A549 (cell line): ENCODE data around the gene PHF21A. TPM values are rescaled to one million over a fixed set of nuclear protein-coding genes. Genes with fewer than 3 reads are reported as not detected.

Experiments used
- ATAC-seq, 2 experiments: fragments of 200-7000 bp in 1 of 2; fragments of >200 bp in 1 of 2; cut with Nextera tagmentation in 1 of 2; cut with Tn5 transposase in 1 of 2; 3 replicates each; pipeline versions ENCODE4 v1.8.0 to v1.9.1; 2018 to 2020; ENCODE audit warnings: mild to moderate bottlenecking in 1 of 2, moderate library complexity in 1 of 2
- CTCF ChIA-PET: fragments of 300-600 bp; sonication (Branson Sonifier 250); formaldehyde crosslinking; extraction: SDS; loops from one replicate; lab custom pipeline; 2021; ENCODE audit warnings: antibody characterized with exemption, inconsistent platforms; lab: Yijun Ruan, JAX
- POLR2A ChIA-PET: fragments of 350-600 bp; formaldehyde crosslinking; extraction: SDS; loops from one replicate; lab custom pipeline; 2021; ENCODE audit warnings: antibody characterized with exemption, inconsistent platforms; lab: Yijun Ruan, JAX
- DNase-seq, 2 experiments: peaks; one replicate each; pipeline versions ENCODE4 v3.0.0 to v3.0.0-alpha.2; 2011 to 2016; ENCODE audit warnings: low read depth in 1 of 2, low spot score in 1 of 2
- FAIRE-seq: peaks from 2 replicates; lab custom pipeline; 2011; peaks lifted over from hg19 to GRCh38; lab: Jason Lieb, UNC
- H3K27ac ChIP-seq, 2 experiments: fragments of >200 bp; sonication (Bioruptor Twin); formaldehyde crosslinking; 3 replicates each; pipeline ENCODE4 v1.5.1; 2016 to 2017
- H3K4me1 ChIP-seq: fragments of >200 bp; sonication (Bioruptor Twin); formaldehyde crosslinking; 3 replicates; pipeline ENCODE4 v1.6.1; 2016
- H3K4me2 ChIP-seq: fragments of >200 bp; sonication (Bioruptor Twin); formaldehyde crosslinking; 3 replicates; pipeline ENCODE4 v1.6.1; 2016
- H3K4me3 ChIP-seq: fragments of >200 bp; sonication (Bioruptor Twin); formaldehyde crosslinking; 3 replicates; pipeline ENCODE4 v1.5.1; 2016
- H3K9me3 ChIP-seq: fragments of >200 bp; sonication (Bioruptor Twin); formaldehyde crosslinking; 3 replicates; pipeline ENCODE4 v1.6.1; 2016
- CBX8 ChIP-seq: fragments of 200-600 bp; sonication (generic); IDR thresholded peaks from 2 replicates; pipeline ENCODE4 v1.6.1; 2016
- CHD4 ChIP-seq: fragments of 200-600 bp; sonication (generic); IDR thresholded peaks from 2 replicates; pipeline ENCODE4 v1.6.1; 2016; ENCODE audit warnings: antibody characterized with exemption, mild to moderate bottlenecking, borderline replicate concordance
- EHF ChIP-seq: fragments of 250-450 bp; sonication (Bioruptor Pico); IDR thresholded peaks from 2 replicates; pipeline ENCODE4 v1.5.0; 2020; ENCODE audit warnings: mild to moderate bottlenecking
- EHMT2 ChIP-seq: fragments of 200-600 bp; sonication (generic); IDR thresholded peaks from 2 replicates; pipeline ENCODE4 v1.6.1; 2016; ENCODE audit warnings: antibody characterized with exemption, low read depth, mild to moderate bottlenecking, moderate library complexity
- FOSB ChIP-seq: fragments of 250-450 bp; sonication (Bioruptor Pico); IDR thresholded peaks from 2 replicates; pipeline ENCODE4 v1.5.0; 2020; ENCODE audit warnings: mild to moderate bottlenecking, moderate library complexity
- FOXS1 ChIP-seq: fragments of 250-450 bp; sonication (Bioruptor Pico); IDR thresholded peaks from 2 replicates; pipeline ENCODE4 v1.5.0; 2020; ENCODE audit warnings: mild to moderate bottlenecking, moderate library complexity
- HDAC2 ChIP-seq: fragments of 200-600 bp; sonication (generic); IDR thresholded peaks from 2 replicates; pipeline ENCODE4 v1.6.1; 2016
- HEYL ChIP-seq: fragments of 250-450 bp; sonication (Bioruptor Pico); IDR thresholded peaks from 2 replicates; pipeline ENCODE4 v1.8.0; 2021; ENCODE audit warnings: mild to moderate bottlenecking, moderate library complexity
- HOXA7 ChIP-seq: fragments of 250-450 bp; sonication (Bioruptor Pico); IDR thresholded peaks from 2 replicates; pipeline ENCODE4 v1.5.0; 2020; ENCODE audit warnings: mild to moderate bottlenecking, moderate library complexity
- HOXB5 ChIP-seq: fragments of 250-450 bp; sonication (Bioruptor Pico); IDR thresholded peaks from 2 replicates; pipeline ENCODE4 v1.5.0; 2020; ENCODE audit warnings: mild to moderate bottlenecking, moderate library complexity
- JUNB ChIP-seq: fragments of >200 bp; sonication (Bioruptor Twin); formaldehyde crosslinking; IDR thresholded peaks from 2 replicates; pipeline ENCODE4 v1.6.1; 2016
- KDM1A ChIP-seq: fragments of 200-600 bp; sonication (generic); IDR thresholded peaks from 2 replicates; pipeline ENCODE4 v1.6.1; 2016; ENCODE audit warnings: low read depth, mild to moderate bottlenecking
- KDM5A ChIP-seq: fragments of 200-600 bp; sonication (generic); IDR thresholded peaks from 2 replicates; pipeline ENCODE4 v1.6.1; 2016; ENCODE audit warnings: antibody characterized with exemption, mild to moderate bottlenecking
- MAFK ChIP-seq: fragments of 450-650 bp; IDR thresholded peaks from 2 replicates; pipeline ENCODE4 v1.6.1; 2014; ENCODE audit not compliant: partially characterized antibody
- MYC ChIP-seq: IDR thresholded peaks from 2 replicates; pipeline ENCODE4 v1.6.1; 2012; ENCODE audit warnings: mild to moderate bottlenecking, inconsistent platforms, low read length, improper control_type of control experiment, borderline replicate concordance
- NPAS2 ChIP-seq: fragments of 250-450 bp; sonication (Bioruptor Pico); IDR thresholded peaks from 2 replicates; pipeline ENCODE4 v1.8.0; 2022; ENCODE audit warnings: mild to moderate bottlenecking, moderate library complexity, borderline replicate concordance
- NR3C1 ChIP-seq: fragments of >200 bp; sonication (Bioruptor Twin); formaldehyde crosslinking; IDR thresholded peaks from 3 replicates; pipeline ENCODE4 v1.6.1; 2017
- RCOR1 ChIP-seq: fragments of 150-350 bp; IDR thresholded peaks from 2 replicates; pipeline ENCODE4 v1.6.1; 2014; ENCODE audit warnings: antibody characterized with exemption, low read length, low read depth
- RFX5 ChIP-seq: fragments of 450-650 bp; IDR thresholded peaks from 2 replicates; pipeline ENCODE4 v1.7.1; 2014; ENCODE audit warnings: antibody characterized with exemption, mild to moderate bottlenecking, moderate library complexity
- RNF2 ChIP-seq: fragments of 200-600 bp; sonication (generic); IDR thresholded peaks from 2 replicates; pipeline ENCODE4 v1.6.1; 2016; ENCODE audit warnings: low read depth, mild to moderate bottlenecking, antibody characterized with exemption, moderate library complexity, borderline replicate concordance
- SMC3 ChIP-seq: fragments of >200 bp; sonication (Bioruptor Twin); formaldehyde crosslinking; IDR thresholded peaks from 3 replicates; pipeline ENCODE4 v1.6.1; 2018; ENCODE audit warnings: inconsistent platforms
- TP53 ChIP-seq: fragments of 250-450 bp; sonication (Bioruptor Pico); IDR thresholded peaks from 2 replicates; pipeline ENCODE4 v1.5.0; 2021; ENCODE audit warnings: mild to moderate bottlenecking, moderate library complexity
- ZNF302 ChIP-seq: fragments of 250-450 bp; sonication (Bioruptor Pico); IDR thresholded peaks from 2 replicates; pipeline ENCODE4 v1.9.0; 2021; ENCODE audit warnings: inconsistent platforms, mild to moderate bottlenecking, moderate library complexity
- WGBS: methylation state at CpG from one replicate; pipeline ENCODE4 v1.1.6; 2017; ENCODE audit errors: missing lambda C conversion rate; 5-methylcytosine and 5-hydroxymethylcytosine counted together
- polyA plus RNA-seq, 4 experiments: library from polyadenylated mRNA; depleted of rRNA in 3 of 4; stranded (reverse); fragments of >200 nt; fragmentation: RNase III in 1 of 4; extraction: RNeasy Plus Mini Kit Qiagen cat#74134 plus additional on column Dnase treatment in 1 of 4; gene quantifications; 2 replicates in 3 of 4; 3 replicates in 1 of 4; pipeline ENCODE4 v1.2.3, GENCODE V29; 2011 to 2017
- TF ChIP-seq, protein P1 (sequence below): fragments of 200-600 bp; sonication (generic); IDR thresholded peaks from 2 replicates; pipeline ENCODE4 v1.6.1; 2016; ENCODE audit warnings: antibody characterized with exemption, mild to moderate bottlenecking, moderate library complexity
- TF ChIP-seq, protein P2 (sequence below): fragments of 250-450 bp; sonication (Bioruptor Pico); IDR thresholded peaks from 2 replicates; pipeline ENCODE4 v1.5.0; 2020; ENCODE audit warnings: low read depth, mild to moderate bottlenecking, moderate library complexity
- TF ChIP-seq, protein P3 (sequence below): fragments of 150-350 bp; IDR thresholded peaks from 2 replicates; pipeline ENCODE4 v1.6.1; 2014; ENCODE audit warnings: low read depth, mild to moderate bottlenecking, low read length
- TF ChIP-seq, protein P4 (sequence below): IDR thresholded peaks from 2 replicates; pipeline ENCODE4 v1.6.1; 2012

Gene PHF21A
- polyA plus RNA-seq, 2 of the 4 experiments (the other 2 are of a cell fraction): 20.0 to 31.9 TPM

DNA sequence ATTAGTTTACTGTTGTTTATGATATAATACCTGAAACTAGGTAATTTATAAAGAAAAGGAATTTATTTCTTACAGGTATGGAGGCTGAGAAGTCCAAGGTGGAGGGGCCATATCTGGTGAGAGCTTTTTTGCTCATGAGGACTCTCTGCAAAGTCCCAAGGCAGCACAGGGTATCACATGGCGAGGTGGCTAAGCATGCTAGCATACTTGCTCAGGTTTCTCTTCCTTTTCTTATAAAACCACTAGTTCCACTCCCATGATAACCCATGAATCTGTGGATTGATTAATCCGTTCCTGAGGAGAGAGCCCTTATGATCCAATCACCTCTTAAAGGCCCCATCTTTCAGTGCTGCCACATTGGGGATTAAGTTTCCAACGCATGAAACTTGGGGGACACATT lies 82.7 kb downstream of the PHF21A start:
- no peak overlapping the region for H3K27ac ChIP-seq
- no peaks in the 10 kb centered on the region for H3K4me1 ChIP-seq
- ATAC-seq (no peak), DNase-seq (no peak), FAIRE-seq (no peak)
- ChIA-PET POLR2A (no interaction called here), CTCF (no interaction called here)
- no peak overlapping the region for H3K4me2 ChIP-seq
- 91% methylated on average over 3 of the region's 3 CpGs for WGBS
- H3K9me3 ChIP-seq: no peaks in the 10 kb centered on the region
- no peak overlapping the region for H3K4me3 ChIP-seq
- TF ChIP-seq, protein P1, sequence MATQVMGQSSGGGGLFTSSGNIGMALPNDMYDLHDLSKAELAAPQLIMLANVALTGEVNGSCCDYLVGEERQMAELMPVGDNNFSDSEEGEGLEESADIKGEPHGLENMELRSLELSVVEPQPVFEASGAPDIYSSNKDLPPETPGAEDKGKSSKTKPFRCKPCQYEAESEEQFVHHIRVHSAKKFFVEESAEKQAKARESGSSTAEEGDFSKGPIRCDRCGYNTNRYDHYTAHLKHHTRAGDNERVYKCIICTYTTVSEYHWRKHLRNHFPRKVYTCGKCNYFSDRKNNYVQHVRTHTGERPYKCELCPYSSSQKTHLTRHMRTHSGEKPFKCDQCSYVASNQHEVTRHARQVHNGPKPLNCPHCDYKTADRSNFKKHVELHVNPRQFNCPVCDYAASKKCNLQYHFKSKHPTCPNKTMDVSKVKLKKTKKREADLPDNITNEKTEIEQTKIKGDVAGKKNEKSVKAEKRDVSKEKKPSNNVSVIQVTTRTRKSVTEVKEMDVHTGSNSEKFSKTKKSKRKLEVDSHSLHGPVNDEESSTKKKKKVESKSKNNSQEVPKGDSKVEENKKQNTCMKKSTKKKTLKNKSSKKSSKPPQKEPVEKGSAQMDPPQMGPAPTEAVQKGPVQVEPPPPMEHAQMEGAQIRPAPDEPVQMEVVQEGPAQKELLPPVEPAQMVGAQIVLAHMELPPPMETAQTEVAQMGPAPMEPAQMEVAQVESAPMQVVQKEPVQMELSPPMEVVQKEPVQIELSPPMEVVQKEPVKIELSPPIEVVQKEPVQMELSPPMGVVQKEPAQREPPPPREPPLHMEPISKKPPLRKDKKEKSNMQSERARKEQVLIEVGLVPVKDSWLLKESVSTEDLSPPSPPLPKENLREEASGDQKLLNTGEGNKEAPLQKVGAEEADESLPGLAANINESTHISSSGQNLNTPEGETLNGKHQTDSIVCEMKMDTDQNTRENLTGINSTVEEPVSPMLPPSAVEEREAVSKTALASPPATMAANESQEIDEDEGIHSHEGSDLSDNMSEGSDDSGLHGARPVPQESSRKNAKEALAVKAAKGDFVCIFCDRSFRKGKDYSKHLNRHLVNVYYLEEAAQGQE: no peak
- TF ChIP-seq FOXS1 (CRISPR knock-in tag): no peak
- no peak for TF ChIP-seq CBX8
- TF ChIP-seq JUNB: no peak
- TF ChIP-seq RFX5: no peak
- no peak for TF ChIP-seq TP53 (CRISPR knock-in tag)
- TF ChIP-seq CHD4: no peak

DNA sequence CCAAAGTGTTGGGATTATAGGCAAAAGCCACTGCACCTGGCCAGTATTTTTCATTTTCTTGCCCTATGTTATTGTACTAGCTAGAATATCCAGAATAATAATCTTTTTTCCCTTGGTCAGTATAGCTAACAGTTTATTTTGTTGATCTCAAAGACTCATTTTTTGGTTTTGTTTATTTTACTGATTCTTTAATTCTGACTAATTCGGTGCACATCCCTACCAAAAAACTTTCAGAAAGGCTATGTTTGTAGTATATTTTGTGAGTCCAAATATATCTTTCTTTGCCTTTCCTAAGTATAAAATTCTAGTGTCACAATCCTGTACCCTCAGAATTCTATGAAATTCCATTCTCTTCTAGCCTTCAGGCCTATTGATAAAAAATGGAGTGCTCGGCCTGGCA lies 84.3 kb downstream of the PHF21A start:
- H3K27ac ChIP-seq: no peak overlapping the region
- ATAC-seq (no peak), DNase-seq (no peak), FAIRE-seq (no peak)
- 86% methylated on average over 2 of the region's 2 CpGs for WGBS
- TF ChIP-seq SMC3 (no peak), FOSB (CRISPR knock-in tag) (no peak), CBX8 (no peak), KDM1A (no peak), MYC (no peak), HDAC2 (no peak), TP53 (CRISPR knock-in tag) (no peak), NPAS2 (CRISPR knock-in tag) (no peak), RCOR1 (no peak)
- TF ChIP-seq, protein P2, sequence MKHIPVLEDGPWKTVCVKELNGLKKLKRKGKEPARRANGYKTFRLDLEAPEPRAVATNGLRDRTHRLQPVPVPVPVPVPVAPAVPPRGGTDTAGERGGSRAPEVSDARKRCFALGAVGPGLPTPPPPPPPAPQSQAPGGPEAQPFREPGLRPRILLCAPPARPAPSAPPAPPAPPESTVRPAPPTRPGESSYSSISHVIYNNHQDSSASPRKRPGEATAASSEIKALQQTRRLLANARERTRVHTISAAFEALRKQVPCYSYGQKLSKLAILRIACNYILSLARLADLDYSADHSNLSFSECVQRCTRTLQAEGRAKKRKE: no peak
- TF ChIP-seq, protein P3, sequence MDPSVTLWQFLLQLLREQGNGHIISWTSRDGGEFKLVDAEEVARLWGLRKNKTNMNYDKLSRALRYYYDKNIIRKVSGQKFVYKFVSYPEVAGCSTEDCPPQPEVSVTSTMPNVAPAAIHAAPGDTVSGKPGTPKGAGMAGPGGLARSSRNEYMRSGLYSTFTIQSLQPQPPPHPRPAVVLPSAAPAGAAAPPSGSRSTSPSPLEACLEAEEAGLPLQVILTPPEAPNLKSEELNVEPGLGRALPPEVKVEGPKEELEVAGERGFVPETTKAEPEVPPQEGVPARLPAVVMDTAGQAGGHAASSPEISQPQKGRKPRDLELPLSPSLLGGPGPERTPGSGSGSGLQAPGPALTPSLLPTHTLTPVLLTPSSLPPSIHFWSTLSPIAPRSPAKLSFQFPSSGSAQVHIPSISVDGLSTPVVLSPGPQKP: no peak
- no peak overlapping the region for H3K4me3 ChIP-seq
- no peak overlapping the region for H3K4me2 ChIP-seq
- no peaks in the 10 kb centered on the region for H3K4me1 ChIP-seq
- no peaks in the 10 kb centered on the region for H3K9me3 ChIP-seq
- POLR2A ChIA-PET: no interaction called here
- CTCF ChIA-PET: interaction anchor here (0.9 to 1.3 kb wide), 2 partner anchors 12 to 54 kb away, joined by 3 read pairs; no protein-coding TSS in a partner anchor

DNA sequence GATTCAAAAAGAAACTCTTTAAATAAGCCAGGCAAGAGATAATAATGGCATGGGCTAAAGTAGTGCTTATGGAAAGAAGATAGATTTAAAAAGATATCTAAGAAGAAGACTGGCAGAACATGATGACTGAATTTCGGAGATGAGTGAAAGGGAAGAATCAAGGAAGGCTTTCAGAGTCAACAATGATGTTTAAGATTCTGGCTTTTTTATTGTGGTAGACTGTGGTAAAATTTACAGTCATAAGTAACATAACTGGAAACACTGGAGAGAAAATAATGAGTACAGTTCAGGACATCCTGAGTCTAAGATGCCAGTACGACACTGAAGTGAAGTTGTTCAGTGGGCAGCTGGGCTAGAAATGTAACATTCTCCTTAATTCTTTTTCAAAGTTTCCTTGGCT lies 85.2 kb downstream of the PHF21A start:
- CTCF ChIA-PET: interaction anchor here (1.3 kb wide), 1 partner anchor 11 kb away, joined by 3 read pairs; no protein-coding TSS in a partner anchor
- Histone ChIP-seq H3K4me2 (no peak overlapping the region), H3K27ac (no peak overlapping the region), H3K4me1 (no peaks in the 10 kb centered on the region), H3K4me3 (no peak overlapping the region), H3K9me3 (no peaks in the 10 kb centered on the region)
- FAIRE-seq (no peak), ATAC-seq (no peak), DNase-seq (no peak)
- POLR2A ChIA-PET: no interaction called here
- 90% methylated on average over 2 of the region's 2 CpGs for WGBS
- TF ChIP-seq, protein P3: no peak
- TF ChIP-seq, protein P4, sequence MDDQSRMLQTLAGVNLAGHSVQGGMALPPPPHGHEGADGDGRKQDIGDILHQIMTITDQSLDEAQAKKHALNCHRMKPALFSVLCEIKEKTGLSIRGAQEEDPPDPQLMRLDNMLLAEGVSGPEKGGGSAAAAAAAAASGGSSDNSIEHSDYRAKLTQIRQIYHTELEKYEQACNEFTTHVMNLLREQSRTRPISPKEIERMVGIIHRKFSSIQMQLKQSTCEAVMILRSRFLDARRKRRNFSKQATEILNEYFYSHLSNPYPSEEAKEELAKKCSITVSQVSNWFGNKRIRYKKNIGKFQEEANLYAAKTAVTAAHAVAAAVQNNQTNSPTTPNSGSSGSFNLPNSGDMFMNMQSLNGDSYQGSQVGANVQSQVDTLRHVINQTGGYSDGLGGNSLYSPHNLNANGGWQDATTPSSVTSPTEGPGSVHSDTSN: no peak
- TF ChIP-seq EHMT2 (no peak), RNF2 (no peak), MAFK (no peak), HDAC2 (no peak), NR3C1 (no peak), EHF (CRISPR knock-in tag) (no peak), HOXB5 (CRISPR knock-in tag) (no peak), KDM5A (no peak), HEYL (no peak), HOXA7 (no peak), ZNF302 (CRISPR knock-in tag) (no peak)
